T-helper 22 cell (primary cell): ENCODE data around the gene PRODH2.

ENCODE experiments used
- DNase-seq: peaks from one replicate; pipeline ENCODE4 v3.0.0-alpha.2; 2020; ENCODE audit warnings: low read depth

Gene PRODH2

GRCh38 chr19:35757749-35758608 is 54.7 kb downstream of the PRODH2 start, which contains the start of gene PROSER3:
Gene PROSER3 (plus strand): TSS chr19:35758176. CDS start chr19:35758216, 40 bp downstream.
- peak; percentile 99 for DNase-seq

GRCh38 chr19:35757231-35757748 is 55.4 kb downstream of the PRODH2 start:
- no peak for DNase-seq

GRCh38 chr19:35756377-35757230 is 56.0 kb downstream of the PRODH2 start, which contains the start of gene HSPB6:
Gene HSPB6 (minus strand): TSS chr19:35757029. CDS start chr19:35757008, 21 bp downstream.
- DNase-seq, result no peak

- peak; percentile 36 for DNase-seq
These were observed 56.9 kb downstream of the PRODH2 start for GRCh38 chr19:35755550-35756376.

GRCh38 chr19:35755131-35755549 is 57.5 kb downstream of the PRODH2 start:
- DNase-seq, result no peak

- DNase-seq, result no peak
These were observed 58.1 kb downstream of the PRODH2 start for GRCh38 chr19:35754370-35755130.

- DNase-seq, result no peak
These were observed 58.8 kb downstream of the PRODH2 start for GRCh38 chr19:35753634-35754369.

- no peak for DNase-seq
These were observed 59.8 kb downstream of the PRODH2 start for GRCh38 chr19:35752746-35753350.

- no peak for DNase-seq
These were observed 60.6 kb downstream of the PRODH2 start for GRCh38 chr19:35751839-35752745.

- DNase-seq, result no peak
These were observed 62.5 kb downstream of the PRODH2 start for GRCh38 chr19:35750167-35750566.
